Medulla oblongata (tissue), 1 donor: ENCODE data around the gene COL5A2.

Experiments used
- DNase-seq: peaks from one replicate; pipeline ENCODE4 v3.0.0-alpha.2; 2015; ENCODE audit errors: extremely low spot score

The COL5A2 gene

GRCh38 chr2:189179570-189179950 lies at the start of gene COL5A2:
TSS of gene COL5A2 (minus strand) at chr2:189179761. CDS start at chr2:189179604, 157 bp downstream.
- DNase-seq, result peak; percentile 15

GRCh38 chr2:189226017-189226416 lies 46.5 kb upstream of the COL5A2 start:
- no peak for DNase-seq

- DNase-seq, result no peak
Measured at GRCh38 chr2:189225032-189225431, 45.5 kb upstream of the COL5A2 start.

GRCh38 chr2:189222468-189223105 lies 43.0 kb upstream of the COL5A2 start:
- DNase-seq, result peak; percentile 12

- no peak for DNase-seq
Measured at GRCh38 chr2:189221811-189222467, 42.4 kb upstream of the COL5A2 start.

GRCh38 chr2:189218236-189218635 lies 38.7 kb upstream of the COL5A2 start:
- DNase-seq, result no peak

GRCh38 chr2:189217541-189217940 lies 38.0 kb upstream of the COL5A2 start:
- DNase-seq, result no peak

- no peak for DNase-seq
Measured at GRCh38 chr2:189217051-189217450, 37.5 kb upstream of the COL5A2 start.

- DNase-seq, result no peak
Measured at GRCh38 chr2:189214484-189214883, 34.9 kb upstream of the COL5A2 start.

- no peak for DNase-seq
Measured at GRCh38 chr2:189213250-189213649, 33.7 kb upstream of the COL5A2 start.

- peak; percentile 48 for DNase-seq
Measured at GRCh38 chr2:189210250-189211087, 30.9 kb upstream of the COL5A2 start.

- no peak for DNase-seq
Measured at GRCh38 chr2:189208254-189208653, 28.7 kb upstream of the COL5A2 start.

GRCh38 chr2:189204322-189204941 lies 24.9 kb upstream of the COL5A2 start:
- no peak for DNase-seq

- DNase-seq, result no peak
Measured at GRCh38 chr2:189203177-189203799, 23.7 kb upstream of the COL5A2 start.

- no peak for DNase-seq
Measured at GRCh38 chr2:189199797-189200196, 20.2 kb upstream of the COL5A2 start.

- no peak for DNase-seq
Measured at GRCh38 chr2:189192766-189193165, 13.2 kb upstream of the COL5A2 start.

- no peak for DNase-seq
Measured at GRCh38 chr2:189191766-189192165, 12.2 kb upstream of the COL5A2 start.

GRCh38 chr2:189190685-189191084 lies 11.1 kb upstream of the COL5A2 start:
- DNase-seq, result no peak

GRCh38 chr2:189188115-189188805 lies 8.7 kb upstream of the COL5A2 start:
- DNase-seq, result no peak

GRCh38 chr2:189183170-189183569 lies 3.6 kb upstream of the COL5A2 start:
- DNase-seq, result no peak

GRCh38 chr2:189181706-189182105 lies 2.1 kb upstream of the COL5A2 start:
- no peak for DNase-seq
